Stimulated activated CD4-positive, alpha-beta T cell treated with anti-CD3 and anti-CD28 coated beads, Interleukin-1b, Interleukin-23, amount 100 ng/mL, for 24 hours (primary cell): ENCODE measurements around the gene VWF.
"Not testable (repeated sequence)": the region's sequence is repeated elsewhere in the genome, so short reads cannot be mapped to it uniquely, and the experiment has no call there.

Experiments used
- DNase-seq, 4 experiments: peaks; one replicate each; pipeline ENCODE4 v3.0.0-alpha.2; 2020; ENCODE audit warnings: low read depth in 4 of 4, low spot score in 1 of 4

VWF gene

DNA sequence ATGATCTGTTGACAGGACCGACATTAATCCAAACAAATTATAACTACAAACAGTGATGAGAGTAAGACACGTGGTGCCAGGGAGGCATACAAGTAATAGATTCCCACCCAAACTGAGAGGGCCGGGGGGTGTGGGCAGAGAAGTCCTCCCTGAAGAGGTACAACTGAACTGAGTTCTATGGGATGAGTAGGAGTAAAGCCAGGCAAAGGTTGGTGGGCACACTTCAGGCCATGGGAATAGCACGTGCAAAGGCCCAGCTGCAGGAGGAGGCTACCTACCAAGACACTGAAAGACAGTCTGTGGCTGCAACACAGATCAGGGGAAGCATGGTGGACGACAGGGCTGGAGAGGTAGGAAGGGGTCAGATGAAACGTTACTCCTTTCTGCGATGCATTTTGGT is 22.0 kb upstream of the VWF start:
- no peak for DNase-seq

DNA sequence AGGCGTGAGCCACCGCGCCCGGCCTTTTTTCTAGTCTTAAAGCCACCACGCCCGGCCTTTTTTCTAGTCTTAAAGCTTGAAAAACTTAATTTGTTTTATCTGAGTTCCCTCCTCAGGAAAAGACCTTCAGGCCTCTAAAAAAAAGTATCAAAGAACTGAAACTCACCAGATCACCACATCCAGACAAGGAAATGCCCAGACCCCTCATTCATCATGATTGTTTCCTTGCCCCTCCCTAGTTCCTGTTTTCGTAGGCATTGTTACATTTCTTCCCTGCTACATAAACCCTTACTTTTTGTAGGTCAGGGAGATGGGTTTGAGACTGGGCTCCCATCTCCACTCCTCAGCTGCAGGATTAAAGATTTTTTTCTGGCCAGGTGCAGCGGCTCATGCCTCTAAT is 21.1 kb upstream of the VWF start:
- DNase-seq = no peak

DNA sequence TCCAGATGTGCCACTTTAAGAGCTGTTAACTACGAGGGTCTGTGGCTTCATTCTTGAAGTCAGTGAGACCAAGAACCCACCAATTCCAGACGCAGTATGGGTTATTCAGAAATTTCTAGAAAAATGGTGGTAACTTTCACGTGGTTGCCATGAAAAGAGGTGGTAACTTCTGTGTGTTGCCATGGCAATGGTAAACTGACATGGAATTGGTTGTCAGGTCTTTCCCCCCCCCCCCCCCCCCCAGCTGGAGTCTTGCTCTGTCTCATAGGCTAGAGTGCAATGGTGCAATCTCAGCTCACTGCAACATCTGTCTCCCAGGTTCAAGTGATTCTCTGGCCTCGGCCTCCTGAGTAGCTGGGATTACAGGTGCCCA is 18.8 kb upstream of the VWF start:
- DNase-seq = no peak

DNA sequence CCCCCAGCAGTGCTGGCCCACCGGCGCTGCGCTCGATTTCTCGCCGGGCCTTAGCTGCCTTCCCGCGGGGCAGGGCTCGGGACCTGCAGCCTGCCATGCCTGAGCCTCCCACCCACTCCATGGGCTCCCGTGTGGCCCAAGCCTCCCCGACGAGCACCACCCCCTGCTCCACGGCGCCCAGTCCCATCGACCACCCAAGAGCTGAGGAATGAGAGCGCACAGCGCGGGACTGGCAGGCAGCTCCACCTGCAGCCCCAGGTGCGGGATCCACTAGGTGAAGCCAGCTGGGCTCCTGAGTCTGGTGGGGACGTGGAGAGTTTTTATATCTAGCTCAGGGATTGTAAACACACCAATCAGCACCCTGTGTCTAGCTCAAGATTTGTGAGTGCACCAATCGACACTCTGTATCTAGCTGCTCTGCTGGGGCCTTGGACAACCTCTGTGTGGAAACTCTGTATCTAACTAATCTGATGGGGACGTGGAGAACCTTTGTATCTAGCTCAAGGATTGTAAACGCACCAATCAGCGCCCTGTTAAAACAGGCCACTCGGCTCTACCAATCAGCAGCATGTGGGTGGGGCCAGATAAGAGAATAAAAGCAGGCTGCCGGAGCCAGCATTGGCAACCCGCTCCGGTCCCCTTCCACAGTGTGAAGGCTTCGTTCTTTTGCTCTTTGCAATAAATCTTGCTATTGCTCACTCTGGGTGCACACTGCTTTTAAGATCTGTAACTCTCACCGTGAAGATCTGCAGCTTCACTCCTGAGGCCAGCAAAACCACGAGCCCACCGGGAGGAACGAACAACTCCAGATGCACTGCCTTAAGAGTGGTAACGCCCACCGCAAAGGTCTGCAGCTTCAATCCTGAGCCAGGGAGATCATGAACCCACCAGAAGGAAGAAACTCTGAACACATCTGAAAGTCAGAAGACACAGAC is 18.2 kb upstream of the VWF start:
- DNase-seq = not testable (repeated sequence)

DNA sequence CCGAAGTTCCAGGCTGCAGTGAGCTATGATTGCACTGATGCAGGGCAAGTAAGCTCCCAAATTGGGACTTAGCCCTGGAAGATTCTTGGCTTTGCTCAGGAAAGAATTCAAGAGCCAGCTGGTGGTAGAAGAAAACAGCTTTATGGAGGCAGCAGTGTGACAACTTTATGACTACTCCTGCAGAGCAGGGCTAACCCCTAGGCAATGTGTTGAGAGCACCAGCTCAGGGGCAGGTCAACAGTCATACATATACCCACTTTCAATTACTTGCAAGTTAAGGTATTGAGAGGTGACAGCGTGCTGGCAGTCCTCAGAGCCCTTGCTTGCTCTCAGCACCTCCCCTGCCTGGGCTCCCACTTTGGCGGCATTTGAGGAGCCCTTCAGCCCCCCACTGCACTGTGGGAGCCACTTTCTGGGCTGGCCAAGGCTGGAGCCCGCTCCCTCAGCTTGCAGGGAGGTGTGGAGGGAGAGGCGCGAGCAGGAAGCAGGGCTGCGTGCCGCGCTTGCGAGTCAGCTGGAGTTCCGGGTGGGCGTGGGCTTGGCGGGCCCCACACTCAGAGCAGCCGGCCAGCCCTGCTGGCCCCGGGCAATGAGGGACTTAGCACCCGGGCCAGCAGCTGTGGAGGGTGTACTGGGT is 17.4 kb upstream of the VWF start:
- DNase-seq = not testable (repeated sequence)

DNA sequence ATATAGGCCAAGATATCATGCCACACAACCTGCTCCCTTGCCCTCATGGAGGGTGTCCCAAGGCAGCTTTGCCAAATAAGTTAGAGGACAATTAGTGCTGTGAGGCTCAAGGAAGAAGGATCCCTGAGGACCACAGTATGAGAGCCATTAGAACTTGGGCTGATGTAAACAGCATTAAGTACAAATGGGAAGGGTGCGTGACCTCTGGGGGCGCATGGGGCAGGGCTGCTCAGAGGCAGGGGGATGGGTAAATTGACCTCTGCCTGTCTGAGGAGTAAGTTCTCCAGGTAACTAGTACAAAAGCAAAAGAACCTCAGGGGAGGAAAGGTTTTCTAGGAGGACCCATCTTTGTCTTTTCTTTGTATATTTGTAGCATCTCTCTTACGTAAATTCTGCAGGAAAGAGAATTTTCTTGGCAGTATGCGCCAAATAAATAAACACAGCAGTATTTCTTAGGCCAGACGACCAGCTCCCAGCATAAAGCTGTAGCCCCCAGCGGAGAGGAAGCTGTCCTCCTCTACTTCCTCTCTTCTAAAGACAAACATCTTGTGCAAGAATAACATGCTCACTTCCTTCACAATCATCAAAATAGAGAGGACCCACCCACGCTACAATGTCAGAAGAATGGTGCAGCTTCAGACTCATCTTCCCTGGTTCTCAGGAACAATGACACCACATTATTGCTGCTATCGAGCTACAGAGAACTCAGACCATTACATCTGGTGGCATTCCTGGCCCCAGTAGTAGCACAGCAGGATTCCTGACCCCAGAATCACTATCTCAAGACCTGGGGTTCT is 16.4 kb upstream of the VWF start:
- DNase-seq = peak in 3 of 4 experiments; percentile 6 to 14 (median 14)

DNA sequence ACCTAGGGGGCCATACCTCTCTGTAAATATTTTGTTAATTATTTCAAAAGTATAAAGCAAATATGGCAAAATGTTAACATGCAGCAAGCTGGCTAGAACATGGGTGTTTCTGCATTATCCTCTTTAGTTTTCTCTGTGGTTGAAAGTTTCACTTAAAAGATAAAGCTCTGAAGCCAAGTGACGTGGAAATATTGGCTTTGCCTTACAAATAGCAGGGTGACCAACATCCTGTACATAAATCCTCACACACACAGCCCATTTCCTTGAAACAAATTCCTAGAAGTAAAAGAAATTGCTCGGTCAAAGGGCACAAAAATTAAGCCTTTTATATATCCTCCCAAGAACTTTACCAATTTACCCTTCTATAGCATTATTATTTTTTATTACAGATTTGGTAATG is 10.6 kb upstream of the VWF start:
- no peak for DNase-seq

DNA sequence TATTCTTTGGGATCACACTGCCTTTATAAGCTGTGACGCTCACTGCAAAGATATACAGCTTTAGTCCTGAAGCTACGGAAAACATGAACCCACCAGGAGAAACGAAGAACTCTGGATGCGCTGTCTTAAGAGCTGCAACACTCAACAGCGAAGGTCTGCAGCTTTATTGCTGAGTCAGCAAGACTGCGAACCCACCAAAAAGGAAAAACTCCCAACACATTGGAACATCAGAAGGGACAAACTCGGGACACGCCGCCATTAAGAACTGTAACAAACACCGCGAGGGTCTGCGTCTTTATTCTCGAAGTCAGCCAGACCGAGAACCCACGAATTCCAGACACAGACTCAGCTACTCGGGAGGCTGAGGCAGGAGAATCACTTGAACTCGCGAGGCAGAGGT is 9.2 kb upstream of the VWF start:
- no peak for DNase-seq

DNA sequence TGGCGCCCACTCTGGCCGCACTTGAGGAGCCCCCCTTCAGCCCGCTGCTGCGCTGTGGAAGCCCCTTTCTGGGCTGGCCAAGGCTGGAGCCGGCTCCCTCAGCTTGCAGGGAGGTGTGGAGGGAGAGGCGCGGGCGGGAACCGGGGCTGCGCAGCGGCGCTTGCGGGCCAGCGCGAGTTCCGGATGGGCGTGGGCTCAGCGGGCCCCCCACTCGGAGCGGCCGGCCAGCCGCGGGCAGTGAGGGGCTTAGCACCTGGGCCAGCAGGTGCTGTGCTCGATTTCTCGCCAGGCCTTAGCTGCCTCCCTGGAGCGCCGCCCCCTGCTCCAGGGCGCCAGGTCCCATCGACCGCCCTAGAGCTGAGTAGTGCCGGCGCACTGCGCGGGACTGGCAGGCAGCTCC is 8.0 kb upstream of the VWF start:
- DNase-seq = no peak

DNA sequence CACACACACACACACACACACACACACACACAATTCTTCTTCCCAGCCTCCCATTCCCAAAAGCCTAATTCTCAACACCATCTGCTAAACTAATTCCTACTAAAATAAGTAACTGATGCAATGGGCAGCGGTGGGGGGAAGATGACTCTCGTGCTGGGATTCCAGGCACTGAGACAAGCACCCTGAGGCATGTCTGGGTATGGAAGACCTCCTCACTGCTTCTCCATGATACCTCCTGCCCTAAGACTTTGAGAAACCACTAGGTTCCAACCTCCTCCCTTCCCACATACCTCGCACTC is 789 bp upstream of the VWF start:
- no peak for DNase-seq

DNA sequence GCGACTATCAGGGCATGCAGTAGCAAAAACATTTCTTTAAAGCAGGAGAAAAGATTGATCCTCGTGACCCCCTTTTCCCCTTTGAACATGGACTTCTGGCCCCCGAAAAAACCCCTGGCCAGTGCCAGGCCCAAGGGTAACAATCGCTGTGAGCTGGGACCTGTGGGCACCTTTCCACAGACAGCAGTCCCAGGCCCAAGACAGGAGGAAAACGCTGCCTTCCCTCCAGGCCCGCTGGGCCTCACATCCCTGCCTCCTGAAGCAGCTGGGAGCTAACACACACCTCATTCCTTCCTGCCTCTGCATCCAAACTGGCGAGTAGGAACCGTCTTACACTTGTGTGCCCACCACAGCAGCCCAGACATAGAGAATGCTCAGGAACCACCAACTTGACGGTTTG is 1.2 kb downstream of the VWF start:
- DNase-seq = no peak

DNA sequence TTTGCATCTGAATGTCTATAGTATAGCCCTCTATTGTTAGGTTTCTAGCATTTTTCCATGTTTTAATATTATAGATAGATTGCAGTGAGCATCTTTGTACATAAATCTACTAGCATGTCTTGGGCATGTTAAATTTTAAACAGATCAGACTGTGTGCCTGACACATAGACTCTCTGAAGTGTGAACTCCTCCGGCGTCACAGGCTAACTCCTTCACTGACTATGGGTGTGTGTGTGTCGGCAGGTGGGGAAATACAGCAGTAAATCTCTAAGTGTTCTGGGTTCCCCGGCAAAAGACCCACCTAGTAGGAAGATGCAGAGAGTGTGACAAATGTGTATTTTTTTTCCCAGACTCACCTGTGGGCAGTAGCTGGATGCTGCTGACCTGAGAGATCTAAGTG is 2.3 kb downstream of the VWF start:
- no peak for DNase-seq

DNA sequence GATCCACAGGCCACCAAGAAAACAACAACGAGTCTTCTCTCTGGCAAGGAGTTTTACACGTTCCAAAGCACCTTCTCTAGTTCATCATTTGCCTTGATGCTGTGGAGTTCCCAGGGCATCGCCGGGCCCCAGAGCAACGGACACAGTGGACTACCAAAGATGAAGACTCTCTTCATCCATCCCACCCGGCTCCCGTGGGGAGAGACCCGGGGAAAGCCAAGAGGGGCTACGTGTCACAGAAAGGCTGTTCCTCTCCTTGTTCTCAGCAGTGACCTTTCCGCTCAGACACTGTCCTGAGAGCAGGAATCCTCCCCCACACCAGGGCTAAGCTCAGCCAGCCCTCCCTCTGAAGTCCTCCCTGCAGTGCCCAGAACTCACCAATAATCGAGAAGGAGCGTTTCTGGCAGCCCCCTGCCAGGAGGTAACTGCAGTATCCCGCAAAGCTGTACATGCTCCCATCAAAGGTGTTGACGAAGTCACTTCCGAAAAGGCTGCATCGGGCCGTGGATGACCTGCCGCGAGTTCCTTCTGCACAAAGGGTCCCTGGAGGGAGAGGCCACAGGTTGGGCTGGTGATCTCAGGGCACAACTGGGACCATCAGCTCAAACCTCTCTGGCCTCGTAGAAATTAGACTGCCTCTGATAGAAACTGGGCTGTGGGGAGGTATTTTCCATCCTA is 3.5 kb downstream of the VWF start:
- no peak for DNase-seq

DNA sequence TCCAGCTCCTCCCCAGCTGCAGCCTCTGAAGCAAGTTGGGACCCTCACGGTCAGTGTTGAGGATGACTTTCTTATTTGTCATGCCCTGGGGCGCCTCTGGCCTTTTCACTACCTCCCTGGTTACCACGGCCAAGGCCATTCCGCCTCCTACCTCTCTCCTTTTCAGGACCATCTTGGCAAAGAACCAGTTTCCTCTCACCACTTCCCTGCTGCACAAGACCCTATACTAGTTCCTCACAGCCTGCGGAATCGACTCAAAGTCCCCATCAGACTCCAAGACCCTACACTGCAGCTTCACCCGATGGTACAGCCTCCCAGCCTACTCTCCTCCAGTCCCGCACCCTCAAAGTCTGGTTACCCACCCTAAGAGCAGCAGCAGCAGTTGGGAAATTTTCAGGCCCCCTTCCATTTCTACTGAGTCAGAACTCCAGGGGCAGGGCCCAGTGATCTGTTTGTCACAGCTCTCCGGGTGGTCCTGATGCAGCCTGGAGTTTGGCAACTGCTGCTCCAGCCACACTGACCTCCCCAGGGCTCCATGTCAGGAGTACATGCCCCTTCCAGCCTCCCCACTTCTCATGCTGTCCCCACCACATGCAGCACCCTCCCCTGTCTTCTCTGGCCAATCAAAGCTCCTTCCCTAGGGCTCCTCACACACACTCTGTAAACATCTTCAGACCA is 5.4 kb downstream of the VWF start:
- DNase-seq = no peak

DNA sequence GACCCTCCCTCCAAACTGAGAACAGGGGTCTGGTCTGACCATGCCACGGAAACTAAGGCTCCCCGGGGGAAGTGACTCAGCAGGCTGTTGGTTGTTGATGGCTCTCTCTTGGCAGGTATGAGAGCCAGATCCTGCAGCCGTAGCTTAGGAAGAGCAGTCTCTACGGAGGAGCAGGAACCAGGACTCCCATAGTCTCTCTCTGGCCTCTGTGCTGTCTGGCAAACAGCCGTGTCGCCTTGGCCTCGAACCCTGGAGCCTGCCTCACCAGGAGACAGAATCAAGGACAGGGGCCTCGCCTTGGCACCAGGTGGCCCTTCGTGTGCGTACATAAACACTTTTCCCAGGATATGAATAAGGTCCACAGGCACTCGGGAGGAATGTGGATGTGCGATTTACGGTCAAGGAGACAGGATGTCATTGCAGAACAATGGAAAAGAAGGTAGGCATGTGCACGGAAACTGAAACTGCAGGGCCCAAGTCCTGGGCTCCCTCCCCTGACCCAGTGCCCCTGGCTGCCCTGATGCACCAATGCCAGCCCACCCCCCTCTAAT is 7.9 kb downstream of the VWF start:
- no peak for DNase-seq

DNA sequence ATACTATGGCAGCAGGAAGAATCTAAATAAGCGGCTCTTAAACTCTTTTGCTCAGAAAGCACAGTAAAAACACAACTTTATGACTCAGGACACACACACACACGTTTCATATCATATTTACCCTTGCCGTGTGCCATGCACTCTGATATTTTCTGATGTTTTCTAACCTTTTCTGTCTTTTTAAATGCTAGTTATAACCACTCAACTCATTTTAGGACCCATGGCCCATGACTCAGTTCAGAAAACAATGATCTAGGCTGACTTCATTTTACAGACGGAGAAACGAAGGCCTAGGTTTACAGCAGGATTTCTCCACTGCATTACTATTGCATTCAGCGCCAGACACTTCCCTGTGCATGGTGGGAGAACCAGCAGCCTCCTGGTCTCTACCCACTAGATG is 9.1 kb downstream of the VWF start:
- no peak for DNase-seq

DNA sequence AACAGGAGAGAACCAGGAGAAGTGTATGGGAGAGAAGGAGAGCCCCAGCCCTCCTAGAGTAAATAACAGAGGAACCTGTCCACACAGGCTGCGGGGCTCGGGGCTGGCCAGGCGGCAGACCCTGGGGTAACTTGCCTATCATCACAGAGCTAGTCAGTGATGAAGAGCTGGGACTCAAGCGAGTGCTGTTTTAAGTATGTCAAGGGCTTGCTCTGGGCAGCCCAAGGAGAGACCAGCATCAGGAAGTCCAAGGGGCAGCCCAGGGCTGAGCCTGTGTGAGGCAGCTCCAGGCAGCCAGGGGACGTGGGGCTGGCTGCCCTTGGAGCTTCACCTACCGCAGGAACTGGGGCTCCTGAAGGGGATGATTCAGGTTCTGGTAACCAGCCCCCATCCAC is 10.0 kb downstream of the VWF start:
- no peak for DNase-seq

DNA sequence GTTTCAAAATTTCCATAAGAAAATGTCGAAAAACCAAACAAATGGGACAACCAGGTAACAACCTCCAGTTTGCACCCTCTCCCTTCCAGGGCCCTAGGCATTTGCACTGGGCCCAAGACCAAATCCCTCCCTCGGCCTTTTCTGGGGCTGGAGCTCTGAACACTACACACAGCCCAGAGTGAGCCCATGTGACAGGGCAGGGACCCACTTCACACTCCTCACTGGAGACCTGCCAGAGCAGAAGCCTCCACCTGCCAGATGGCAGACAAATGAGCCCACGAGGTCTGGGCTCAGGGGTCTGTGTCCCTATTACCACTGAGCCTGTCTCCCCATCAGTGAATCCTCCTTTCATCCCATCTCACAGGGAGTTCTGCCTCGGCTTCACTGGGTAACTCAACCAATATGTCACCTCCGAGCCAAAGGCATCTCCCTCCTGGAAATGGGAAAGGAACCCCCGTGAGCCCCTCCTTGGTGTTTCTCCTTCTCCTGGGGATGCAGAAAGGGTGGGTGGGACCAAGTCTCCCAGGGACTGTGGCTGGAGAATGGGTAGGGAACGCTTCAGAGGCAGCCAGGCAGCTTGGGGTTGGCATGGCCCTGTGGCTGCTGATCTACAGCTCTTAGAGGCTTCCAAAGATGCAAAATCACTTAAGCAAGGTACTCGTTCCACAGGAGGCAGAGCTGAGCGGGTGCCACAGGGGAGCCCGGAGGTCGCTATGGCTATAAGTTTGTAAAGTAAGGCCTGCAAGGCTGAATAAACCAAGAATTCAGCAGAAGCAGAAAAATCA is 10.6 kb downstream of the VWF start:
- no peak for DNase-seq

DNA sequence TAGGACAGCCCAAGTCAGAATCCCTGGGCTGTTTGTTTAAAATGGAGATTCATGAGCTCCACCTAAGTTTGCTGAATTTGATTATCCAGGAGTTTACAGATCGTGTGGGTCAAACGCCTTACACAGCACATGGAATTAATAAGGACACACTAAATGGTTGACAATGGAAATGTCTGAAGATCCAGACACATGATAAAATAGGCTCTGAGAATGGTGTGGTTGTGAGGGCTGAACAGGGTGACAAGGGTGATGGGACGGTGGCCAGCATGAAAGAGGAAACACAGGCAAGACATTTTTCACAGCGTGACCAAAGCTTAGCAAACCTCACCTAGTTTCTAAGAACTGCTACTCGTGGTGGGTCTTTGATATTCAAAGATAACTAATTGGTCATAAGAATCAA is 12.5 kb downstream of the VWF start:
- no peak for DNase-seq

DNA sequence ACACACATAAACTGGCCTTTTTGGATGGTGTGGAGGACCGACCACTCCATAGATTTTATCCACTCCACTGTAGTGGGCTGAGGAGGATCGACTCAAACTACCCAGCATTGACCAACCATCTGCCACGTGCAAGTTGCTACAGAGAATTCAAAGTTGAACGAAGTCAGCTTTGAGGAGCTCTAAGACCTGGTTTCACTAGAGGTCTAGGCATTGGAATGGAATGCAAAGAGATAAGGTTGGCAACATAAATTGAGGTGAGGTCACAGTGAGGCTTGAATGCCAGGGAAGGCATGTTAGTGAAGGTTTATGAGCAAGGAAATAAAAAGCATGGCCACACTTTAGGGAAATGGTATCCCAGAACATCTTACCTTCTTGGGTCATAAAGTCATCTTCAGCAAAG is 14.5 kb downstream of the VWF start:
- DNase-seq = no peak
